Gastrocnemius medialis (tissue), 4 donors: ENCODE data around the gene MADCAM1.

Experiments
- CTCF ChIP-seq, 5 experiments: fragments of 450-650 bp in 3 of 5; fragments of 200-600 bp in 2 of 5; sonication (generic) in 2 of 5; IDR thresholded peaks in 4 of 5; conservative IDR thresholded peaks in 1 of 5; 1 replicate in 4 of 5; 2 replicates in 1 of 5; pipeline ENCODE4 v1.5.1; 2016 to 2019; ENCODE audit warnings: antibody characterized with exemption in 5 of 5, mild to moderate bottlenecking in 3 of 5, moderate library complexity in 3 of 5
- POLR2A ChIP-seq, 2 donors: fragments of 450-650 bp; IDR thresholded peaks; one replicate each; pipeline ENCODE4 v1.6.1; 2017; ENCODE audit warnings: antibody characterized with exemption in 2 of 2, mild to moderate bottlenecking in 2 of 2, moderate library complexity in 2 of 2

GRCh38 chr19:547117-547516 lies 50.8 kb downstream of the MADCAM1 start:
- no peak for TF ChIP-seq CTCF (IDR thresholded peaks at IDR 0.05 in 4 of 5, conservative IDR thresholded peaks at IDR 0.05 in 1 of 5)
- TF ChIP-seq POLR2A (IDR thresholded peaks at IDR 0.05), result no peak
